HG03442 (cell line): ENCODE data around the gene LIMS1.
"Not testable (repeated sequence)": the region's sequence is repeated elsewhere in the genome, so short reads cannot be mapped to it uniquely, and the experiment has no call there.

Experiments
- ATAC-seq: cut with Tn5 transposase; IDR thresholded peaks from one replicate; pipeline ENCODE4 v1.9.1; 2021; ENCODE audit warnings: mild to moderate bottlenecking, moderate library complexity; ENCODE audit not compliant: unreplicated experiment

LIMS1 gene

DNA sequence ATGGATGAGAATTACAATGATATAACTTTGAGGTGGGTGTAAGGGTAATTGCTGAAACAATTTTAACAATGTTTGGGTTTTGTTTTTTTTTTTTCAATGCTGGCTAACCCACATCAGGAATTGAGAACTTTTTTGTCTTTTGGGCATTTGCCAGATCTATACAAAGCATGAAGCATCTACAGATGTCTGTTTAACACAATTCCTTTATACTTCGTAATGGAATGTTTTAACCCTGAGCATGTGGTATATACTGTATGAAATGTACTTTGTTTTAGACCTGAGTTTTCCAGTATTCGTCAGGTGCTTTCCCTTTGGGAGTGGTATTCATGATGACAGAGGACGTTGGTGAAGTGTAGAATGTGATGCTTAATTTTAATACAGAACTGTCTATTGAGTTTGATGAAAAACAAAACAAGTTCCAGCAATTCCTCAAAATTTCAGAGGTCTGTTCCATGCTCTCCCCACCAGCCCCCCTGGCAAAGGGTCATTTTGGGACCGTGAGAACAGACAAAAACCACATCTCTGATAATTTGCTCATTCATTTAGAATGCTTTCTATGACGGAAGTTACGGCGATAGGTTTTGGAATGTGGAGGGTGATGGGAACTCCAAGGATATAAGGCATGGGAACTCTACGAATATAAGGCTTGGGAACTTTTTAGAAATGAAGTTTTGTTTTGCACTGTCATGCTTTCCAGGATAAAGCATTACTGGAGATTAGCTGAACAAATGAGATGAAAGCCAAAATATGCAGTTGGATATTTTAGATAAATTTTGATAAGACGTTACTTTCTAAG is 14.1 kb downstream of the LIMS1 start:
- ATAC-seq: no peak

DNA sequence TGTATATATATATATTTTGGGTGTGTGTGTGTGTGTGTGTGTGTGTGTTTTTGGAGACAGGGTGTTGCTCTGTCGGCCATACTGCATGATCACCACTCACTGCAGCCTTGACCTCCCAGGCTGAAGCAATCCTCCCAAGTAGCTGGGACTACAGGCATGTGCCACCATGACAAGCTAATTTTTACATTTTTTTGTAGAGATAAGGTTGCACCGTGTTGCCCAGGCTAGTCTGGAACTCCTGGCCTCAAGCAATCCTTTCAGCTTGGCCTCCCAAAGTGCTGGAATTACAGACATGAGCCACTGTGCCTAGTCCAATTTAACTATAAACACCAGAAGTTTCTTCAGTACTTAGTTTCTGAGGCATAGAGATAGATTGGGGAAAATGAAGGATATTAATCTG is 18.3 kb downstream of the LIMS1 start:
- no peak for ATAC-seq

DNA sequence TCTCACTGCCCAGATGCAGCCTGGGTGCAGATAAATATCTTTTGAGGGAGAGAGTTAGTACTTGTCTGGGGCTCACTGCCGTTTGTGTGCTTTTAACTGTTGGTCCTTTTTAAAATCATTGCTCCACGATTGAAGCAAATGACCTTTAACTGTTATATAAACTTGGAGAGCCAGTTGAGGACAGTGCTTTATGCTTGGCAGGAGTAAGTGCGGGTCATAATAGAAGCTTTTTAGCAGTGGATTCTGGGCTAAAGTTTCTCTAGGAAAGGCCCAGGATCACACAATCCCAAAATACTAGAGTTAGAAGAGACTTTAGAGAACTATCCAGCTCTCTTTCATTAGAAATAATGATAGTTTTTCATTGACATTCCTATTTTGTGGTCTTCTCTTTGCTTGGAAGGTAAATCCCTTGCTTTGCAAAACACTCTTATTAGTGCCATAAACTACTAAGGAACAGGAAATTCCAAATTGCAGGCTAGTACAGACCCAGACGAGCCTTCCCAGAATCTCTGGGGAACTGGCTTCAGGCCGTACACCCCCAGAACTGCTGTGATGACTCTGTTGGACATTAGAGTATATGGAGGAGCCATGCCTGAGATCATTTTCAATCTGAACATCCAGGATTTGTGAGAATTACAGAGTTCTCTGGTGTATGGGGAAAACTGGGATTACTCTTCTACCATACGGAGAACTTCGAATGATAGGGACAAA is 19.1 kb downstream of the LIMS1 start:
- ATAC-seq: no peak

DNA sequence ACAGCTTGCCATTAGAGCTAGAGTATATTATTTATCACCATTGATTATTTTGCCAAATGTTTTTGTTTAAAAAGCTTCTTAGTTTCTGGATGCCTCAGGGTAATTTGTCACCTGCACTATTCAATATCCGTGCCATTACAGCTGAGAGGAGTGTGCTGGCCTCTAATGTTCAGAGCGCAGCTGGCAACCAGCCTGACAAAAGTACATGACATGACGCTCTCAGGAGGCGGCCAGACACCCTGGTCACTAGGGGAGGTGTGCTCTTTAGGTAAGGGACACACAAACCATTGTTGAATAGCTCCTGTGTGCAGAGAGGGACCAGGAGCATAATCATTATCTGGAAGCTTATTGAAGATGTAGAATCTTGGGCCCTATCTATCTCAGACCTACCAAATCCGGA is 20.3 kb downstream of the LIMS1 start:
- ATAC-seq: no peak

DNA sequence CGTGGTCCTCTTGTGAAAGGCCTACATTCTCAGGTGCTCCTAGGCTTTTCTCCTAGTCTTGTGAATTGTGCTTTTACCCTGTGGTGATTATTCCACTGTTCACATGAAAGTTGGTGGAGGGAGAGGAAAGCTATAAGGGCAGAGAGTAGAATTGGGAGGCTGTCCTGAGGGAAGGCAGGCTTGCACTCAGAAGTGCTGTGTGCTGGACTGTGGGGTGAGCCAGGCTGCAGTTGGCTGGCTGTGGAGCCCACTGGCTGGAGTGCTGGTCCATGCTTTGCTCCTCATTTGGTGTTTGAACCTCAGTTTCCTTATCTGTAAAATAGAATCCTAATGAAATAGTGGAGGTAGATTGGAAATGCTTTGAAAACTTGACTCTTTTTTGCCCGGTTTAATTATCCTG is 21.3 kb downstream of the LIMS1 start:
- ATAC-seq: no peak

DNA sequence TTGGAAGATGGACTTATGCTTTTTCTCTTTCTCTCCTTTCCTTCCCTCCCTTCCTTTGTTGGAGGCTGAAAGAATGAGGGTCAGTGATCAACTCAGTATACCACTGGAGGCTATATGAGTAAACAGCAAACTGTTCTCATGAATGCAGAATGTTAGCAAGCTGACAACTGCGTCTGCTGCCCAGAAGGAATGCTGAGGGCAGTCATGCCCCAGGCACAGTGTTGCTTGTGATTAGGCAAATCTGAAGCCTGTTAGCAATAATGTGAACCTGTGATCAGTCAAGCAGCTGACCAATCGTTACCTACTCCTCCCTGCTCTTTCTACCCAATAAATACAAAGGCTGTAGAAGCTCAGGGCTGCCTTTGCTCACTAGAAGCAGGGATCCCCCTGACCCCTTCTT is 22.3 kb downstream of the LIMS1 start:
- ATAC-seq: not testable (repeated sequence)

DNA sequence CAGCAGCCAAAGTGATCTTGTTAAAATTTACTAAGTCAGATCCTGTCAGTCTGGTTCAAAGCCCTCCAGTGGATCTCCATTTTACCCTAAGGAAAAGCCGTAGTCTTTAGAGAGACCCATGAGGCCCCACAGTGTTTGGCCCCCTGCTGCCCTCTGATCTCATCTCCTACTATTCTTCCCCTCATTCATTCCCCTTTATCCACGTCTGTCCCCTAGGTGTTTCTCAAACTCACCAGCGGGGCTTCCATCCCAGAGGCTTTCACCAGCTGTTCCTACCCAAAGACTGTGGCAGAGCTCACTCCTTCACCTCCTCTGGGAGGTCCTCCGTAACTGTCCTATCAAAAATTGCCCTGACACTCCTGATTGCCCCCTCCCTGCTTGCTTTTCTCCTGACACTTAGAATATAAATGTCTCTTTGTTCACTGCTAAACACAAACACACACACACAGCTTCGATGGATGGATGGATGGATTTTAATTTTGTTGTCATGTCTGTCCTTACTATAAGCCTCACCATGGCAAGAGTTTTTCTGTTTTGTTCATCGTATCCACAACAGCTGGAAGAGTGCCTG is 26.1 kb downstream of the LIMS1 start:
- no peak for ATAC-seq

DNA sequence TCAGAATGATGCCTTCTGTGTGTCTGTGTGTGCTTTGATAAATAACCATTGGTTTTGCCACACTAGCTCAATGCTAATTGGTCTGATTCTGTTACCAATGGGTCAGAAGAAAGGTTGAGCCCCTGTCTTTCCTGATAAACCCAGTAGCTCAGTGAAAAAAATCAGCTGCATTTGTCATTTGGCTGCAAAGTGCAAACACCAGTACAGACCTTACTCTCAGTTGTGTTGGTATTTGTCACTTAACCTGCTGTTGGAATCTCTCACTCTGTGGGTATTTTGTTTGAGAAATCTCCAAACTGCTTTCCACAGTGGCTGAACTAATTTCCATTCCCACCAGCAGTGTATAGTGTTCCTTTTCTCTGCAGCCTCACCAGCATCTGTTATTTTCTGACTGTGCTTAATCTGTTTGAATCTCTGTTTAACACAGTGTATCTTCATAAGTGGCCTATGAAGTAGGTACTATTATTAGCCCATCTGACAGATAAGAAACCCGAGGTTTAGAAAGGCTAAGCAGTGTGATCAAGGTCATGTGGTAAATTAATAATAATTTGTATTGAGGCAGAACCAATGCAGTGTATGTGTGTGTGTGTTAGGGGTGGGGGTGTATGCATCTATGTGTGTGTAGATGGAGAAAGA is 26.7 kb downstream of the LIMS1 start:
- ATAC-seq: no peak

DNA sequence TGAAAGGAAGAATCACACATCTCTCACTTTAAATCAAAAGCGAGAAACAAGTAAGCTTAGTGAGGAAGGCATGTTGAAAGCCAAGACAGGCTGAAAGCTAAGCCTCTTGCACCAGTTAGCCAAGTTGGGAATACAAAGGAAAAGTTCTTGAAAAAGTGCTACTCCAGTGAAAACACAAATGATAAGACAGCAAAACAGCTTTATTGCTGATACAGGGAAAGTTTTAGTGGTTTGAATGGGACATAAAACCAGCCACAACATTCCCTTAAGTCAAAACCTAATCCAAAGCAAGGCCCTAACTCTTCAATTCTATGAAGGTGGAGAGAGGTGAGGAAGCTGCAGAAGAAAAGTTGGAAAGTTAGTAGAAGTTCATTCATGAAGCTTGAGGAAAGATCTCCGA is 28.0 kb downstream of the LIMS1 start:
- no peak for ATAC-seq

DNA sequence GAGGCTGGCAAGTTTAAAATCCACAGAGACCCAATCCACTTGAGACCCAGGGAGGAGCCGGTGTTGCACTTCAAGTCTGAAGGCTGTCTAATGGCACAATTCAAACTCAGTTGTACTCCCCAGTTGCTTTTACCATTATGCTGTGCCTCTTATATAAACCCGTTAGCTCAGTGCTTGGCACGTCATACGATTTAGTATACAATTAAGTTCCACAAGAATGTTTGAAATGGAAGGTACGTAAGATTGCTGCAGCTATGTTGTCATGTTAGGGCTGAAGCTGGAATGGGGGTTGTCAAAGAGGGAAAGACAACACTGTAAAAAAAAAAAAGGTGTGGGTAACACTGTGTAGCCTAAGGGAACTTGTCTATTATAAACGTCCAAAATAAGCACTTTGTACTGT is 30.2 kb downstream of the LIMS1 start:
- no peak for ATAC-seq

DNA sequence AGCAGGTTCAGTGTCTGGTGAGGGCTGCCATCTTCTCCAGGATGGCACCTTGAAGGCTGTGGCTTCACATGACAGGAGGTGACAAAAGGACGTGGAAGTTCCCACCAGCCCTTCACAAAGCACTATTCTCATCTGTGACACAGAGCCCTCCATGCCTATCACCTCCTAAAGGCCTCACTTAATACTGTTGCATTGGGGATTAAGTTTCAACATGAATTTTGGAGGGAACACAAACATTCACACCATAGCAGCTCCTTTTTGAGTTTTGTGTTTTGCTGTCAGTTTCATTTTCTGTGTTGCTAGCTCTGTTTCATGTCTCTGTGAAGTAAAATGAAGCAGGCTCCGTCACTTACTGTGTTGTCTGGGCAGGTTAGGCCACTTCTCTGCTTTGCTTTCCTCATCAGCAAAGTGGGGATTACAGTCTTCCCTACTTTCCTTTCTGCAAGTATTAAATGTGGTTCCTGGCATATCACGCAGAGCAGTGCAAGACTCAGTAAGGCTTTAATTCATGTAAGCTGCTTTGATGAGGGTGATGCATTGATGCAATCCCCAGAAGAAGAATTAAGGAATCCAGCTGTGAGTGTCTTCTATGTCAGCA is 31.6 kb downstream of the LIMS1 start:
- ATAC-seq: peak; percentile 77

DNA sequence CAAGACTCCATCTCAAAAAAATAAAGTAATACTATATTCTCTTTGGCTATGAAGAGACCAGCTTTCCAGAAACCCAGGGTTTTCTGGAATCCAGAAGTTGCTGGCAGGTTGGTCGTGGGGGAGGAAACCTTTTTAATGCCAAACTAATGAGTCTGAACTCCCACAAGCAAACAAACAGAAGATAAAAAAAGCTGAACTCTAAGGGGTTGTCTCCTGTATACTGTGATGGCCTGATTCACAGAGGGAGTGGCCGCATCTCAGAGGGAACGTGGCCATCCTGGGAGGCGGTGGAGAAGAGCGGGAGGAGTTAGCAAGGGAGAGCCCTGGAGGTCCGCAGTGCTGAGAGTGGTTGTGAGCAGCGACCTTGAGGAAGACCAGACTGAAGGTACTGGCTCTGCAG is 36.1 kb downstream of the LIMS1 start:
- ATAC-seq: no peak

DNA sequence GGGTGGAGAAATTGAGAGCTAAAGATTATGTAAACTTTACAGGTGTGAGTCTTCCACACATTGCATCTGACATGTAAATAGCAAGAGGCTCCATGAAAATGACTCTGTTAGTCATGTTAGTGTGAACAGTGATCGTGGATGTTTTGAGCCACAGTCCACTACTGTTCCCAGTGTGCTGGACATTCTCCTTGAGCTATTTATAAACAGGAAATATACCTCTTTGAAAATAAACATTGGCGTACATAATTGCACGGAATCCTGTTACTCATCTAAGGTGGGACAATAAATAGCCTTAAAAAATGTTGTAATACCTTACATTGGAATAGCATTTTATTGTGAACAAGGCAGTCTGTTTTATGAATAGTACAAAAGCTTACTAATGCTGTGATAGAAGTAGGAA is 37.0 kb downstream of the LIMS1 start:
- no peak for ATAC-seq

DNA sequence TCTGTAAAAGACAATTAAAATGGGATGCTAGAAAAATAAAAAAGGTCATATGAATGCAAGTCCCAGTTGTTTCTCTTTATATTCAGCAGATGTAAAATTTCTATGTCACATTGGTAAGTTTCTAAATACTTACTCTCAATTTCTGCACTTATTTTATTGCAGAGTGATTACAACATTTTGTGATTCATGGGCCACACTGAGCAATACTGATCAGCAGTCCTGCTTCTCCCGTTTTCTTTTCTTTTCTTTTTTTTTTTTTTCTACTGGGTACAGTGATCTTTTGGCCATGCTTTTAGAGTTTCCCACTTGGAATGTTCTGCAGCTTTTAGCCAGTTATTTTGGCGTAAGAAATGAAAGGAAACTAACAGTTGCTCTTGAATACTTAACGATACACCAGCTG is 38.8 kb downstream of the LIMS1 start:
- no peak for ATAC-seq

DNA sequence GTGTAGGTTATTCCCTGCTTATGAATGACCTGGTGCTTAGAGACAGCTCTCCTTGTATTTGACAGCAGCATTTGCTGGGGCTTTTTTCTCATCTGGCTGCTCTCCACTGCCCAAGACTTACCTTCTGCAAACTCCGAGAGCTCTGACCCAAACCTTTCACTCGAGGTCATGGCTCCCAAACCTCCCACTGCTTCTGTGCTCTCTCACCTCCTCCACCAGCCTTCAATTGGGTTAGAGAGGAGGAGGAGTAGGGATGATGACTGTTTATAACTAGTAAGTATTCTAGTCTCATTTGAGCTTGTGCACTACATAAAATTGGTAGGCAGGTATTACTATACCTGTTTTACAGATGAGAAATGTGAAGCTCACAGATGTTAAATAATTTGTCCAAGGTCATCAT is 40.1 kb downstream of the LIMS1 start:
- no peak for ATAC-seq

DNA sequence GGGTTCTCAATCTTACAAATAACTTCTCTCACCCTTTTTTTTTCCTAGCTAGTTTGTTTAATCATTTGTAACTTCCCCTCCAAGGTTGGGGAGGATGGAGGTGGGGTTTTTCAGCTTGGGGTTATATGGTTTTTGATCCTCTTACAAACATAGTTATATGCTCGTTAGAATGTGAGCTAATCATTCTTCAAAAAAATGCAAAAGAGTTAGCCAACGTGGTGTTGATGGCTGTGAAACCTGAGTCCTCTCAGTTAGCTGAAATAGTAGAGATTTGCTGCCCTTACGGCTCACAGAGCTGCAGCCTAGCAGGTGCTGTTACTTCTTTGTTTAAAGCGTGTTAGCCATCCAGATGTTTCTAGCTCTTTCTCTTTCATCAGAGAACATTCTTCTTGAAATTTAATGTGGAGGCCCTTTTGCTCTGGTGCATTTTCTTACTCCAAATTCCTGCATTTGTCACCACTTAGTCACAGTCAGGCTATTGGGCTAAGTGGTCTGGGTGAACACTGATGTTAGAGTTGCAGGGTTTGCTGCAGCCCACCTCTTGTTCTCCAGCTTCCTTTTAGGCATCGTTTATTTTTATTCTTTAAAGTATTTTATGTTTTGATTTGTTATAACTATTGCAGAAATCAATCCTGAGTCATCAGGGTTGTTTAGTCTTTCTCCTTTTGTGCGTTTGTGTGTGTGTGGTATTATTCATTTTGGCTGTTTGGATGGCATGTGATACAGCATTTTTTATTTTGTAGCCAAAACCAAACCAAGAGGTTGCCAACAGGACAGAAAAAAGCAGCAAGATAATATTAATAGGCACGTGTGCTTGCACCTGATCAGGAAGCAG is 41.1 kb downstream of the LIMS1 start:
- ATAC-seq: peak; percentile 67

DNA sequence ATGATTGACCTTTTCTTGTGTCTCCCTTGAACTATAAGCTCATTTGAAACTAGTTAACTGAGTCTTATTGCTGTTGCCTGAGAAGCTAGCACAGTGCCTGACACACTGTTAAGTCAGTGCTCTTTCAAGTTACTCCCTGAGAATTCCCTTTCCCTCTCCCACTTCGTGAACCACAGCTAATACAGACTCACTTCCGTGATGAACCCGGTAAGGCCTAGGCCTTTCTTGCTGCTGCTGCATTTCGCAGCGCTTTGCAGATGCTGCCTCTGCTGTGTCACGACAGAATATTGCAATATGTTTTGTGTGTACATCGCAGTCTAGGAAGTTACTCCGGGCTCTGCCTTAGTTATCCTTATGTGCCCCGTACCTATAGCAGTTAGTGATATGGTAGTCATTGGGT is 42.8 kb downstream of the LIMS1 start:
- no peak for ATAC-seq

DNA sequence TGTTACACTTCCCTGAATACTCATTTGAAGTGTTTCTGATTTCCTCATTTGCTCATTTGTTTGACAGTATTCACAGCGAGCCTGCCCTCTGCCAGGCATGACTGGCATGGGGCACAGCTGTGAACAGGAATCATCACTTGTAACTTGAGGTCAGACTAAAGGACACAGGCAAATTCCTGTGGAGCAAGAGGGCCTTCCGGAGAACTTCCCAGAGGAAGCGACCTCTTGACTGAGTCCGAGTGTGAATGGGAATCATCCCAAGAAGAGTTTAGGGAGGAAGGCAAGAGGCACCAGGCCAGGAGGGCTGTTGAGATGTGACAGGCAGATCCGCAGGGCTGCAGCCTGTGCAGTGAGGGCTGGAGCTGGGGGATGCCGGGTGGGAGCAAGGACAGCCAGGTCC is 45.4 kb downstream of the LIMS1 start:
- ATAC-seq: no peak

DNA sequence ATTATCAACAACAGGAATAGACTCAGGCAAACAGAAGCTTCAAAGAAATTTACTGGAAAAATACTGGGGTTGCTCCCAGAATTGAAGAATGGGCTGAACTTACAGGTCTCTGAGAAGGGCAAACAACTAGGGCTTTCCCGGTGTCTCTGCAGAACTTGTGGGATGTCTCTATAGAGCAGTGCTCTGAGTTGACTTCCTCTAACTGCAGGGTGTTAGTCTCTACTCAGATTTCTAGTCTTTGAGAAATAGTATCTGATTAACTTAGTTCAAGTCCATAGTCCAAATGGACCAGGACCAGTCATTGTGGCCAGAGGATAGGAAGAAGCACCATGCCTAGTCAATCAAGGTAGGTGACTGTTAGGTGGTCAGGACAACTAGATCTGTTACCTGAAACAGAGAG is 45.8 kb downstream of the LIMS1 start:
- no peak for ATAC-seq

DNA sequence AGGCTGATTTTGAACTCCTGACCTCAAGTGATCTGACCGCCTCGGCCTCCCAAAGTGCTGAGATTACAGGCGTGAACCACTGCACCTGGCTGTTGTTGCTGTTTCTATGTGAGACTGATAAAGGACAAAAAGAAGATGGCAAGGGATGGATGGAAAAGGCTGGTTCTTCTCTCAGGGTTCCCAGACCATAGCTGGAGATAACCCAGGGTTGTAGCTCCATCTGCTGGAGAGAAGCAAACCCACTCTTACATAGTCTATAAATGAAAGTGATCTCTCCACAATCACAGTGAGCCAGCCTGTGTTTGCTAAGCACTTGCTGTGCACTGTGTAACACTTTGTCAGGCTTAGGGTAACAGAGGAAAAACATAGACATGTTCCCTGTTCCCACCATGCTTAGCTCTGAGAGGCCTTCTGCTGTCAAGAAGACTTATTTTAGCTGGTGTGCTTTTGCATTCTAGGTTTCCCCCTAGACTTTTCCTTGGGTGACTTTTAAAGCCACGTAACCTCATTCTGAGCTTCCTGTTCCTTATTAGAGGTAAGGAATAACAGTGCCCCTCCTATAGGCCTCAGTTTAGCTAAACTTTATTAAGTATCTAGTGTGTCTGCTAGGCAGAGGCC is 49.7 kb downstream of the LIMS1 start:
- ATAC-seq: peak; percentile 69
